ENCODE data around the gene TUBAL3. TPM values are rescaled to one million over a fixed set of nuclear protein-coding genes. Genes with fewer than 3 reads are reported as not detected.

TUBAL3 gene
- total RNA-seq, 1 experiment from 2014 or later = 0.98 TPM

DNA sequence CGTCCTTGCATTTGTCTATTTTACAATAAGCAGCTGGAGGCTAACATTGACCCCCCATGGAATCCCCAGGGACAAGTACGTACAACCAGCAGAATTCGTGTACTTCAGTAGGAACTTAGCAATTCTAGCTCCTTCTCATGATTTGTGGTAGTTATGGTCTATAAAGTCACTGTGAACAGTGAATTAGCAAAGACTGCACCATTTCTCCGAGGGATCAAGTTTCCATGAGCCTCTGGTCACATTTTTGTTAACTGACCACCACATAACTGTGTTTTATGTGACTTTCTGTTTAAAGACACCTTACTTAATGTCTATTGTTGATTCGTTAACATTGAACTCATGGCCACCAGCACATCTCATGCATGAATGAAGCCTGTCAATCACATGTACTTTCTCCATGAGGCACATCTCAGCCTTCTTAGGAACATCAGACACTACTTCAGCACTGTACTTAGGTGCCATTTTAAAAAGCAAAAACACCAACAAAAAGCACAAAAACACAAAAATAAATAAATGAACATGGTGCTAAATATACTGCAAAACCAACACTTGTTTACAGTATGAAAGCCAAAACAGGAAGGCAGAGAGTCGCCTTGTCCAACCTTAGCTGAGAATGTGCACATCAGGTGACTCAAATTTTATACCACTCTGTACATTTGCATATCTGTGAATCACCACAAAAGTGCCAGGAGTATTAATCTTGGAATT is 48.9 kb downstream of the TUBAL3 start:
- ChIA-PET CTCF (no interaction called here), RAD21 (ENCODE audit: low non-redundant PET in 1 of 2, low total read pairs in 2 of 2, uncharacterized antibody in 2 of 2, unreplicated experiment in 2 of 2) (no interaction called here), POLR2A (no interaction called here)
- H3K27ac ChIP-seq (ENCODE audit: low read depth, low read length) = no peak overlapping the region
- H3K27me3 ChIP-seq (ENCODE audit: insufficient read depth, low read length) = peaks cover 21% of the 10 kb centered on the region
- no peak overlapping the region for H3K4me3 ChIP-seq (replicated peaks in 1 of 2; ENCODE audit: low read depth in 1 of 2, low read length in 2 of 2)
- no peaks in the 10 kb centered on the region for H3K36me3 ChIP-seq (ENCODE audit: control insufficient read depth in 1 of 2, insufficient read depth in 2 of 2, low read length in 2 of 2)
- no peaks in the 10 kb centered on the region for H3K79me2 ChIP-seq (ENCODE audit: insufficient read depth, low read length)
- H3K9me2 ChIP-seq (ENCODE audit: insufficient read depth) = no peaks in the 10 kb centered on the region
- H4K20me1 ChIP-seq (ENCODE audit: insufficient read depth) = no peaks in the 10 kb centered on the region
- no peak for ATAC-seq
- no peaks in the 10 kb centered on the region for H3K9me3 ChIP-seq (ENCODE audit: control insufficient read depth in 1 of 2, insufficient read depth in 1 of 2, low read depth in 1 of 2, low read length in 2 of 2)
- no peak overlapping the region for H3K4me2 ChIP-seq (ENCODE audit: low read length)
- no peaks in the 10 kb centered on the region for H3K4me1 ChIP-seq (ENCODE audit: control insufficient read depth in 1 of 2, insufficient read depth in 2 of 2, low read length in 2 of 2)
- H3K9ac ChIP-seq (ENCODE audit: low read length) = no peak overlapping the region
- no peak for DNase-seq (ENCODE audit: low read depth, low spot score)
- TF ChIP-seq EGR1 (IDR thresholded peaks at IDR 0.05; ENCODE audit: low read depth) = no peak
- TF ChIP-seq TCF7L2 (IDR thresholded peaks at IDR 0.05; ENCODE audit: borderline replicate concordance, extremely low read depth, insufficient read depth, insufficient read length) = no peak
- no peak for TF ChIP-seq SIN3A (IDR thresholded peaks at IDR 0.05; ENCODE audit: low read depth)
- no peak for TF ChIP-seq POLR2A (IDR thresholded peaks at IDR 0.05; ENCODE audit: borderline replicate concordance, extremely low read depth, insufficient read depth, insufficient read length)
- TF ChIP-seq, protein P1, sequence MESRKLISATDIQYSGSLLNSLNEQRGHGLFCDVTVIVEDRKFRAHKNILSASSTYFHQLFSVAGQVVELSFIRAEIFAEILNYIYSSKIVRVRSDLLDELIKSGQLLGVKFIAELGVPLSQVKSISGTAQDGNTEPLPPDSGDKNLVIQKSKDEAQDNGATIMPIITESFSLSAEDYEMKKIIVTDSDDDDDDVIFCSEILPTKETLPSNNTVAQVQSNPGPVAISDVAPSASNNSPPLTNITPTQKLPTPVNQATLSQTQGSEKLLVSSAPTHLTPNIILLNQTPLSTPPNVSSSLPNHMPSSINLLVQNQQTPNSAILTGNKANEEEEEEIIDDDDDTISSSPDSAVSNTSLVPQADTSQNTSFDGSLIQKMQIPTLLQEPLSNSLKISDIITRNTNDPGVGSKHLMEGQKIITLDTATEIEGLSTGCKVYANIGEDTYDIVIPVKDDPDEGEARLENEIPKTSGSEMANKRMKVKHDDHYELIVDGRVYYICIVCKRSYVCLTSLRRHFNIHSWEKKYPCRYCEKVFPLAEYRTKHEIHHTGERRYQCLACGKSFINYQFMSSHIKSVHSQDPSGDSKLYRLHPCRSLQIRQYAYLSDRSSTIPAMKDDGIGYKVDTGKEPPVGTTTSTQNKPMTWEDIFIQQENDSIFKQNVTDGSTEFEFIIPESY (IDR thresholded peaks at IDR 0.05; ENCODE audit: extremely low read depth, insufficient replicate concordance, low read length) = no peak
- TF ChIP-seq, protein P2, sequence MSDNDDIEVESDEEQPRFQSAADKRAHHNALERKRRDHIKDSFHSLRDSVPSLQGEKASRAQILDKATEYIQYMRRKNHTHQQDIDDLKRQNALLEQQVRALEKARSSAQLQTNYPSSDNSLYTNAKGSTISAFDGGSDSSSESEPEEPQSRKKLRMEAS (IDR thresholded peaks at IDR 0.05) = no peak
- TF ChIP-seq EZH2phosphoT487 (IDR thresholded peaks at IDR 0.05; ENCODE audit: borderline replicate concordance) = no peak
- TF ChIP-seq ELF1 (IDR thresholded peaks at IDR 0.05; ENCODE audit: borderline replicate concordance, low read depth) = no peak
- no peak for TF ChIP-seq CEBPB (IDR thresholded peaks at IDR 0.05; ENCODE audit: low read depth)
- TF ChIP-seq, protein P3, sequence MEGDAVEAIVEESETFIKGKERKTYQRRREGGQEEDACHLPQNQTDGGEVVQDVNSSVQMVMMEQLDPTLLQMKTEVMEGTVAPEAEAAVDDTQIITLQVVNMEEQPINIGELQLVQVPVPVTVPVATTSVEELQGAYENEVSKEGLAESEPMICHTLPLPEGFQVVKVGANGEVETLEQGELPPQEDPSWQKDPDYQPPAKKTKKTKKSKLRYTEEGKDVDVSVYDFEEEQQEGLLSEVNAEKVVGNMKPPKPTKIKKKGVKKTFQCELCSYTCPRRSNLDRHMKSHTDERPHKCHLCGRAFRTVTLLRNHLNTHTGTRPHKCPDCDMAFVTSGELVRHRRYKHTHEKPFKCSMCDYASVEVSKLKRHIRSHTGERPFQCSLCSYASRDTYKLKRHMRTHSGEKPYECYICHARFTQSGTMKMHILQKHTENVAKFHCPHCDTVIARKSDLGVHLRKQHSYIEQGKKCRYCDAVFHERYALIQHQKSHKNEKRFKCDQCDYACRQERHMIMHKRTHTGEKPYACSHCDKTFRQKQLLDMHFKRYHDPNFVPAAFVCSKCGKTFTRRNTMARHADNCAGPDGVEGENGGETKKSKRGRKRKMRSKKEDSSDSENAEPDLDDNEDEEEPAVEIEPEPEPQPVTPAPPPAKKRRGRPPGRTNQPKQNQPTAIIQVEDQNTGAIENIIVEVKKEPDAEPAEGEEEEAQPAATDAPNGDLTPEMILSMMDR (IDR thresholded peaks at IDR 0.05 in 2 of 3, conservative IDR thresholded peaks at IDR 0.05 in 1 of 3; ENCODE audit: borderline replicate concordance in 1 of 3, insufficient read depth in 1 of 3, low read depth in 2 of 3, low read length in 2 of 3) = no peak
- TF ChIP-seq, protein P4, sequence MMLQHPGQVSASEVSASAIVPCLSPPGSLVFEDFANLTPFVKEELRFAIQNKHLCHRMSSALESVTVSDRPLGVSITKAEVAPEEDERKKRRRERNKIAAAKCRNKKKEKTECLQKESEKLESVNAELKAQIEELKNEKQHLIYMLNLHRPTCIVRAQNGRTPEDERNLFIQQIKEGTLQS (IDR thresholded peaks at IDR 0.05) = no peak
- no peak for TF ChIP-seq FOSL1 (IDR thresholded peaks at IDR 0.05; ENCODE audit: low read depth)
- no peak for TF ChIP-seq SRF (IDR thresholded peaks at IDR 0.05; ENCODE audit: low read depth)
- TF ChIP-seq SP1 (IDR thresholded peaks at IDR 0.05; ENCODE audit: low read depth) = no peak
- no peak for TF ChIP-seq EZH2 (IDR thresholded peaks at IDR 0.05)
- no peak for TF ChIP-seq ZFX (IDR thresholded peaks at IDR 0.05)
- intact Hi-C loops (cut with micrococcal nuclease) = no loop called here
- no peak overlapping the region for H2AFZ ChIP-seq (ENCODE audit: low read depth, low read length, poor library complexity, severe bottlenecking)
- BruUV-seq (replicated peaks) = no TSS peak

All from HCT116 (cell line).